Gastroesophageal sphincter (tissue), 4 donors: ENCODE results near the gene GSTO2. TPM values are rescaled to one million over a fixed set of nuclear protein-coding genes. Genes with fewer than 3 reads are reported as not detected.
"Not testable (repeated sequence)": the region's sequence is repeated elsewhere in the genome, so short reads cannot be mapped to it uniquely, and the experiment has no call there.

Experiments
- ATAC-seq: fragments of 150-250 bp; one replicate; pipeline ENCODE4 v1.9.1; 2016; ENCODE audit warnings: mild to moderate bottlenecking, moderate library complexity
- H3K27ac ChIP-seq, 4 donors: fragments of 200-600 bp; sonication (generic) in 3 of 4; 1 replicate in 3 of 4; 2 replicates in 1 of 4; pipeline ENCODE4 v1.5.1; 2016 to 2019
- H3K27me3 ChIP-seq: fragments of 200-600 bp; sonication (generic); one replicate; pipeline ENCODE4 v1.5.1; 2019
- H3K36me3 ChIP-seq, 2 donors: fragments of 200-600 bp; sonication (generic); one replicate each; pipeline ENCODE4 v1.5.1; 2019; ENCODE audit warnings: control low read depth in 1 of 2
- H3K4me1 ChIP-seq, 3 donors: fragments of 200-600 bp; sonication (generic); 1 replicate in 2 of 3; 2 replicates in 1 of 3; pipeline ENCODE4 v1.5.1; 2016 to 2019; ENCODE audit warnings: control low read depth in 2 of 3
- H3K4me3 ChIP-seq, 2 donors: fragments of 200-600 bp; sonication (generic); one replicate each; pipeline ENCODE4 v1.5.1; 2019; ENCODE audit warnings: mild to moderate bottlenecking in 1 of 2, moderate library complexity in 1 of 2
- H3K9me3 ChIP-seq, 3 donors: fragments of 200-600 bp; sonication (generic); one replicate each; pipeline ENCODE4 v1.5.1; 2017 to 2019; ENCODE audit warnings: control low read depth in 2 of 3
- CTCF ChIP-seq, 4 experiments: fragments of 200-600 bp in 2 of 4; fragments of 450-650 bp in 2 of 4; sonication (generic) in 1 of 4; IDR thresholded peaks; one replicate each; pipeline ENCODE4 v1.5.1; 2017 to 2019; ENCODE audit warnings: antibody characterized with exemption in 4 of 4, mild to moderate bottlenecking in 2 of 4, moderate library complexity in 2 of 4
- EP300 ChIP-seq: sonication (generic); formaldehyde crosslinking; IDR thresholded peaks from one replicate; pipeline ENCODE4 v1.6.1; 2017; ENCODE audit warnings: antibody characterized with exemption, mild to moderate bottlenecking
- POLR2A ChIP-seq, 2 donors: fragments of 450-650 bp; IDR thresholded peaks; one replicate each; pipeline ENCODE4 v1.6.1; 2017; ENCODE audit warnings: antibody characterized with exemption in 2 of 2, mild to moderate bottlenecking in 2 of 2, moderate library complexity in 1 of 2
- POLR2AphosphoS5 ChIP-seq: sonication (generic); formaldehyde crosslinking; IDR thresholded peaks from one replicate; pipeline ENCODE4 v1.6.1; 2017; ENCODE audit warnings: antibody characterized with exemption
- WGBS, 2 donors: methylation state at CpG; one replicate each; pipeline ENCODE4 v1.1.5; 2018; ENCODE audit warnings: low coverage in 1 of 2; 5-methylcytosine and 5-hydroxymethylcytosine counted together
- total RNA-seq, 4 donors: library from RNA; depleted of rRNA; stranded (reverse); fragments of >200 nt; gene quantifications; one replicate each; pipeline ENCODE4 v1.1.0, GENCODE V29; 2016

GSTO2 gene
- total RNA-seq, 4 donors from 2014 or later, result 0.15 to 1.3 (median 0.21) TPM

GRCh38 chr10:104235801-104236200, 33.2 kb upstream of the GSTO2 start:
- TF ChIP-seq CTCF (IDR thresholded peaks at IDR 0.05) (no peak), POLR2AphosphoS5 (no peak), POLR2A (IDR thresholded peaks at IDR 0.05) (no peak), EP300 (no peak)
- 60 to 84% methylated on average over 2 to 3 of the region's 3 CpGs for WGBS, 2 donors

GRCh38 chr10:104240078-104240477, 28.9 kb upstream of the GSTO2 start:
- WGBS, 2 donors, result 60 to 62% methylated on average over 1 to 2 of the region's 2 CpGs
- Histone ChIP-seq H3K4me1 (no peaks in the 10 kb centered on the region), H3K36me3 (no peaks in the 10 kb centered on the region), H3K27me3 (peaks cover 25% of the 10 kb centered on the region), H3K27ac (no peak overlapping the region), H3K9me3 (peaks cover 0 to 3% (median 0%) of the 10 kb centered on the region in 3 donors), H3K4me3 (no peak overlapping the region)
- ATAC-seq, result no peak
- TF ChIP-seq POLR2A (IDR thresholded peaks at IDR 0.05) (no peak), POLR2AphosphoS5 (no peak), EP300 (no peak), CTCF (IDR thresholded peaks at IDR 0.05) (no peak)

More at GRCh38 chr10:104235801-104236200, 33.2 kb upstream of the GSTO2 start:
- ATAC-seq, result no peak
- Histone ChIP-seq H3K36me3 (no peaks in the 10 kb centered on the region), H3K9me3 (peaks cover 0 to 6% (median 0%) of the 10 kb centered on the region in 3 donors), H3K4me1 (peaks cover 0 to 17% (median 5%) of the 10 kb centered on the region in 3 donors), H3K27ac (no peak overlapping the region), H3K27me3 (peaks cover 19% of the 10 kb centered on the region), H3K4me3 (no peak overlapping the region)

GRCh38 chr10:104242545-104242944, 26.4 kb upstream of the GSTO2 start:
- ATAC-seq, result no peak
- TF ChIP-seq POLR2AphosphoS5 (no peak), CTCF (IDR thresholded peaks at IDR 0.05) (no peak), EP300 (no peak), POLR2A (IDR thresholded peaks at IDR 0.05) (no peak)
- no peak overlapping the region for H3K27ac ChIP-seq

GRCh38 chr10:104243009-104243408, 26.0 kb upstream of the GSTO2 start:
- WGBS, 2 donors, result 79 to 93% methylated on average over 2 to 3 of the region's 3 CpGs
- peaks cover 15% of the 10 kb centered on the region for H3K27me3 ChIP-seq
- H3K4me3 ChIP-seq, H3K9me3 ChIP-seq, H3K4me1 ChIP-seq, H3K36me3 ChIP-seq, ATAC-seq, H3K27ac ChIP-seq: not testable (repeated sequence)

More at GRCh38 chr10:104242545-104242944, 26.4 kb upstream of the GSTO2 start:
- H3K4me3 ChIP-seq, result no peak overlapping the region
- no peaks in the 10 kb centered on the region for H3K36me3 ChIP-seq
- no peaks in the 10 kb centered on the region for H3K4me1 ChIP-seq
- H3K27me3 ChIP-seq, result peaks cover 15% of the 10 kb centered on the region
- H3K9me3 ChIP-seq, result no peaks in the 10 kb centered on the region

- no peak overlapping the region for H3K4me3 ChIP-seq
- H3K36me3 ChIP-seq, result no peaks in the 10 kb centered on the region
- WGBS, 2 donors, result 33 to 50% methylated on average over 5 of the region's 5 CpGs
- TF ChIP-seq CTCF (IDR thresholded peaks at IDR 0.05) (no peak), EP300 (no peak), POLR2AphosphoS5 (no peak), POLR2A (IDR thresholded peaks at IDR 0.05) (no peak)
- H3K9me3 ChIP-seq, result no peaks in the 10 kb centered on the region
- no peak overlapping the region for H3K27ac ChIP-seq
- H3K27me3 ChIP-seq, result peaks cover 16% of the 10 kb centered on the region
- no peaks in the 10 kb centered on the region for H3K4me1 ChIP-seq
- ATAC-seq, result no peak
Observed at GRCh38 chr10:104243512-104243911, 25.5 kb upstream of the GSTO2 start.
